Measurements from ENCODE around the gene RNF41.

RNF41 gene

GRCh38 chr12:56152756-56153677, 68.7 kb downstream of the RNF41 start:
- no peak for DNase-seq (ENCODE audit: low read depth, low spot score)
